ENCODE measurements around the gene GRK3. TPM values are rescaled to one million over a fixed set of nuclear protein-coding genes. Genes with fewer than 3 reads are reported as not detected.
A peak's percentile ranks its signal among the peaks of the same experiment; 100 is the strongest.
"Not testable (repeated sequence)": the region's sequence is repeated elsewhere in the genome, so short reads cannot be mapped to it uniquely, and the experiment has no call there.

GRK3 gene
- total RNA-seq: 4.3 TPM
- long read RNA-seq, full-length matches to known transcripts: 1 of 3 reads
- long read RNA-seq, partial matches to known transcripts: 0 of 3 reads
- long read RNA-seq, other reads (novel, unspliced or antisense): 2 of 3 reads

GRCh38 chr22:25564320-25564978, at the start of gene GRK3:
Gene GRK3 (plus strand): TSS chr22:25564675. CDS start chr22:25565041, 366 bp downstream.
- intact Hi-C loops (cut with micrococcal nuclease): no loop called here
- ATAC-seq: peak; percentile 89
- DNase-seq: peak; percentile 73

GRCh38 chr22:25518000-25518663, 46.3 kb upstream of the GRK3 start:
- no peak for DNase-seq
- ATAC-seq: no peak
- intact Hi-C loops (cut with micrococcal nuclease): no loop called here

- DNase-seq: no peak
- ATAC-seq: no peak
- intact Hi-C loops (cut with micrococcal nuclease): no loop called here
Measured at GRCh38 chr22:25525376-25525775, 39.1 kb upstream of the GRK3 start.

- ATAC-seq; intact Hi-C loops (cut with micrococcal nuclease); DNase-seq: not testable (repeated sequence)
Measured at GRCh38 chr22:25525804-25526584, 38.5 kb upstream of the GRK3 start.

- DNase-seq; intact Hi-C loops (cut with micrococcal nuclease); ATAC-seq: not testable (repeated sequence)
Measured at GRCh38 chr22:25527016-25527415, 37.5 kb upstream of the GRK3 start.

- ATAC-seq; intact Hi-C loops (cut with micrococcal nuclease); DNase-seq: not testable (repeated sequence)
Measured at GRCh38 chr22:25528068-25528467, 36.4 kb upstream of the GRK3 start.

- ATAC-seq; DNase-seq; intact Hi-C loops (cut with micrococcal nuclease): not testable (repeated sequence)
Measured at GRCh38 chr22:25529059-25529458, 35.4 kb upstream of the GRK3 start.

- DNase-seq; intact Hi-C loops (cut with micrococcal nuclease); ATAC-seq: not testable (repeated sequence)
Measured at GRCh38 chr22:25529541-25530137, 34.8 kb upstream of the GRK3 start.

- intact Hi-C loops (cut with micrococcal nuclease); DNase-seq; ATAC-seq: not testable (repeated sequence)
Measured at GRCh38 chr22:25531677-25532076, 32.8 kb upstream of the GRK3 start.

- no peak for DNase-seq
Measured at GRCh38 chr22:25534724-25535123, 29.8 kb upstream of the GRK3 start.

GRCh38 chr22:25536589-25536988, 27.9 kb upstream of the GRK3 start:
- peak; percentile 92 for ATAC-seq
- intact Hi-C loops (cut with micrococcal nuclease): no loop called here
- DNase-seq: no peak

More at GRCh38 chr22:25534724-25535123, 29.8 kb upstream of the GRK3 start:
- intact Hi-C loops (cut with micrococcal nuclease): no loop called here
- ATAC-seq: no peak

GRCh38 chr22:25540166-25540907, 24.1 kb upstream of the GRK3 start:
- DNase-seq: no peak
- intact Hi-C loops (cut with micrococcal nuclease): no loop called here
- no peak for ATAC-seq

- ATAC-seq: no peak
- intact Hi-C loops (cut with micrococcal nuclease): no loop called here
- no peak for DNase-seq
Measured at GRCh38 chr22:25540908-25541660, 23.4 kb upstream of the GRK3 start.

GRCh38 chr22:25542191-25542590, 22.3 kb upstream of the GRK3 start:
- DNase-seq (no peak), ATAC-seq (no peak)
- intact Hi-C loops (cut with micrococcal nuclease): no loop called here

- intact Hi-C loops (cut with micrococcal nuclease): no loop called here
- peak; percentile 71 for ATAC-seq
- DNase-seq: no peak
Measured at GRCh38 chr22:25542720-25543402, 21.6 kb upstream of the GRK3 start.

- intact Hi-C loops (cut with micrococcal nuclease): no loop called here
- ATAC-seq: no peak
- no peak for DNase-seq
Measured at GRCh38 chr22:25545146-25545545, 19.3 kb upstream of the GRK3 start.

GRCh38 chr22:25545672-25546071, 18.8 kb upstream of the GRK3 start:
- intact Hi-C loops (cut with micrococcal nuclease): no loop called here
- ATAC-seq (no peak), DNase-seq (no peak)
